ENCODE measurements around the gene PLA2R1.
"Not testable (repeated sequence)": the region's sequence is repeated elsewhere in the genome, so short reads cannot be mapped to it uniquely, and the experiment has no call there.

PLA2R1 gene

GRCh38 chr2:160045703-160046210 lies 16.7 kb downstream of the PLA2R1 start:
- H3K4me3 ChIP-seq (replicated peaks; ENCODE audit: low read depth, low read length) = no peak overlapping the region
- TF ChIP-seq, protein P1, sequence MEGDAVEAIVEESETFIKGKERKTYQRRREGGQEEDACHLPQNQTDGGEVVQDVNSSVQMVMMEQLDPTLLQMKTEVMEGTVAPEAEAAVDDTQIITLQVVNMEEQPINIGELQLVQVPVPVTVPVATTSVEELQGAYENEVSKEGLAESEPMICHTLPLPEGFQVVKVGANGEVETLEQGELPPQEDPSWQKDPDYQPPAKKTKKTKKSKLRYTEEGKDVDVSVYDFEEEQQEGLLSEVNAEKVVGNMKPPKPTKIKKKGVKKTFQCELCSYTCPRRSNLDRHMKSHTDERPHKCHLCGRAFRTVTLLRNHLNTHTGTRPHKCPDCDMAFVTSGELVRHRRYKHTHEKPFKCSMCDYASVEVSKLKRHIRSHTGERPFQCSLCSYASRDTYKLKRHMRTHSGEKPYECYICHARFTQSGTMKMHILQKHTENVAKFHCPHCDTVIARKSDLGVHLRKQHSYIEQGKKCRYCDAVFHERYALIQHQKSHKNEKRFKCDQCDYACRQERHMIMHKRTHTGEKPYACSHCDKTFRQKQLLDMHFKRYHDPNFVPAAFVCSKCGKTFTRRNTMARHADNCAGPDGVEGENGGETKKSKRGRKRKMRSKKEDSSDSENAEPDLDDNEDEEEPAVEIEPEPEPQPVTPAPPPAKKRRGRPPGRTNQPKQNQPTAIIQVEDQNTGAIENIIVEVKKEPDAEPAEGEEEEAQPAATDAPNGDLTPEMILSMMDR (IDR thresholded peaks at IDR 0.05; ENCODE audit: low read depth, low read length, missing control alignments) = no peak
- no peak for DNase-seq (ENCODE audit: extremely low read depth, low read depth)

DNA sequence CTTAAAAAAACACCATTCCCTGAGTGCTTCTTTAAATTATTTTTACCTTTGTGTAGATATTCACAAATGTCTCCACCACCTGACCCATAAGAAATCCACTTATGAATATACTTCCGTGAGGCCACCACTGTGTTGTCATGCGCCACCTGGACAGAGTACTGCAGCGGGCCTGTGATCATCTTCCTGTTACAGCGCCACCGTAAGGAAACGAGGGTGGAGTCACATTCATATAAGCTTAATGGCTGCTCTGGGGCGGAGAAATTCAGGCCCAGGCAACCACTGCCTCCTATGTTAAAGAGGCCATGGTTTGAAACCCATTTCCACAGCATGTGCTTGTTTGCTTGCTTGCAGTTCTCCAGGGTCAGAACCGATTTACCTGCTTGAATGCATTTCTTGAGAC lies 17.7 kb downstream of the PLA2R1 start:
- H3K4me3 ChIP-seq (replicated peaks; ENCODE audit: low read depth, low read length) = no peak overlapping the region
- no peak for DNase-seq (ENCODE audit: extremely low read depth, low read depth)
- TF ChIP-seq, protein P1 (IDR thresholded peaks at IDR 0.05; ENCODE audit: low read depth, low read length, missing control alignments) = no peak

DNA sequence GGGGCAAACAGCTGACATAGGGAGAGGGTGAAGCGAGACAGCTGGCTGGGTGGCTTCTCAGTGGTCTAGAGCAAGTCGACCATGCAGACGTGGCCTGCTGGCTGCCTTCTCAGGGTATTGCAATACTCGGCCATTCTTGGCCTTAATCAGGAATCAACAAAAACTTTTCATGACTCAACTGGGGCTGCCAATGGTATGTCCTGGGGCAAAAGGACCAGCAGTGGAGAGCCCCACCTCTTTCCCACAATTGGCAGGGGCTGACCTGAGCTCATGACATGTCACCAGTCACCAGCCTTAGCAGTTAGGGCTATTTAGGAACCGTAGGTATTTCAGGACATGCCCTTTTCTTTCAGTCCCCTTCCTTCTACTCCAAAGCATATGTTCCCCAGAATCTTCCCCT lies 19.1 kb downstream of the PLA2R1 start:
- no peak overlapping the region for H3K4me3 ChIP-seq (replicated peaks; ENCODE audit: low read depth, low read length)
- TF ChIP-seq, protein P1 (IDR thresholded peaks at IDR 0.05; ENCODE audit: low read depth, low read length, missing control alignments) = no peak
- DNase-seq (ENCODE audit: extremely low read depth, low read depth) = no peak

DNA sequence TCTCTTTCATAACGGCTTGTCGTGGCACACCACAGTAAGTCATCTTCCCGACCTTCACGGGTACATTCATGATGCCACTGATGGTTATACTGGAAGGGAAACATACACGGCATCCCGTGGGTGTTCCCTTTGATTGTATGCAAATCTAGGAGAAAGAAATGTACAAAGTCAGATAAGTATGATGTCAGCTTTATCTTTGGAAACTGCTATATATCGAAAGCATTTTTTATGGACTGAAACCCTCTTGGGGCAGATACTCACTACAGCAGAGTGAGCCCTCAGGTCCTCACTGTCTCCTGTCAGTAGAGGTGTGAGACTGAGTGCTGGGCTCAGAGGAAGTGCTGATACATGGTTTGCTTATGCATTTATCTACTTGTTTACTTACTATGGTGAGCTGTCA lies 20.4 kb downstream of the PLA2R1 start:
- TF ChIP-seq, protein P1 (IDR thresholded peaks at IDR 0.05; ENCODE audit: low read depth, low read length, missing control alignments) = no peak

DNA sequence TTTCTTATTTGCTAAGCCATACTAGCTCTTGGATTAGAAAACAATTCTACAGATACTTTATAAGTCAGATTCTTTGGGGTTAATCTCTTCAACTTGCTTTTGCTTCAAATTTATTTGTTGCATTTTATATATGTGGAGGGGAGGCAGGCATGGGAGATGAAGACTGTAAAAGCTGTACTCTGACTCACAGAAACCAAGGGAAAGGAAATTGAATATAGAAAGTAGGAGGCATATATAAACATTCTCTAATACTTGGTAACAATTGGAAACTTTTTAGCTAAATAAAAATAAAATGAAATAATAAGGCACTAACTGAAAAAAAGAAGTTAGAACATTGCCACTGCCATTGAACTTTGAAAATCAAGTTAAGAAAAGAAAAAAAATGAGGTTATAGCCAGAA lies 21.3 kb downstream of the PLA2R1 start:
- no peak for DNase-seq (ENCODE audit: extremely low read depth, low read depth)
- H3K4me3 ChIP-seq (replicated peaks; ENCODE audit: low read depth, low read length) = no peak overlapping the region
- TF ChIP-seq, protein P1 (IDR thresholded peaks at IDR 0.05; ENCODE audit: low read depth, low read length, missing control alignments) = no peak

More for the DNA sequence above, 20.4 kb downstream of the PLA2R1 start:
- H3K4me3 ChIP-seq (replicated peaks; ENCODE audit: low read depth, low read length) = no peak overlapping the region
- DNase-seq (ENCODE audit: extremely low read depth, low read depth) = no peak

DNA sequence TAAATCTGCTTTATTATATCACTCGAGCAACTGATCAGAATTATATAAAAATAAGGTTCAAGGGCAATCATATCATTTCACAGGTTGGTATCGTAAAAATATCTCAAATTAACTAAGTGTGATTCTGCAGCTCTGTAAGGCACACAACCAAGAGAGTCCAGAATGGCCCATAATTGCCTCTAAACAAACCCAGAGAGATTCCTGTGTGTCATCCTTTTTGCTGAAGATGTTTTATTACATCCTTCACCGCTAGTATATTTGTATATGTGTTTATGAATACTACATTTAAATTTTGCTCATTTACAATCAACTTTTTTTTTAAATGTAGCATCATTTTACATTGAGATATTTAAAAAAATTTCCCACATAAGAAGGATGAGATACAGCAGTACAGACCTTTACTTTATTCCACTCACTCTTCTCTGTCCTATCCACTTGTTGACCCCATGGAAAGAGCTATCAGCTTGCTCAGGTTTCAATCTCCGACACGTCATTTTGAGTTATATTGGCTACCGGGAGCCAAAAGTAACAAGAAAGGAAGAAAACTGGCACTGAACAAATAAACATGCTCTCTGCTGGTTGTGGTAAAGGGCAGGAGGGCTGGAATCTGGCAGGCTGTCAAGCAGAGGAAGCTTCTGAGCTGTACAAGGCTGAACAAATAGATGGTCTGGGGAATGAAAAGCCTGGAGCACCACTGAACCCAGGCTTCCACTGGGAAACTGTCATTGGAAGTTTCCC lies 23.1 kb downstream of the PLA2R1 start:
- no peak for DNase-seq (ENCODE audit: extremely low read depth, low read depth)
- H3K4me3 ChIP-seq (replicated peaks; ENCODE audit: low read depth, low read length) = no peak overlapping the region
- TF ChIP-seq, protein P1 (IDR thresholded peaks at IDR 0.05; ENCODE audit: low read depth, low read length, missing control alignments) = no peak

GRCh38 chr2:160038662-160039061 lies 23.8 kb downstream of the PLA2R1 start:
- not testable (repeated sequence) for DNase-seq (ENCODE audit: extremely low read depth, low read depth)

More at GRCh38 chr2:160038662-160039061, 23.8 kb downstream of the PLA2R1 start:
- H3K4me3 ChIP-seq (replicated peaks; ENCODE audit: low read depth, low read length) = not testable (repeated sequence)
